ENCODE results near the gene RAI14.
"Not testable (repeated sequence)": the region's sequence is repeated elsewhere in the genome, so short reads cannot be mapped to it uniquely, and the experiment has no call there.

RAI14 gene

DNA sequence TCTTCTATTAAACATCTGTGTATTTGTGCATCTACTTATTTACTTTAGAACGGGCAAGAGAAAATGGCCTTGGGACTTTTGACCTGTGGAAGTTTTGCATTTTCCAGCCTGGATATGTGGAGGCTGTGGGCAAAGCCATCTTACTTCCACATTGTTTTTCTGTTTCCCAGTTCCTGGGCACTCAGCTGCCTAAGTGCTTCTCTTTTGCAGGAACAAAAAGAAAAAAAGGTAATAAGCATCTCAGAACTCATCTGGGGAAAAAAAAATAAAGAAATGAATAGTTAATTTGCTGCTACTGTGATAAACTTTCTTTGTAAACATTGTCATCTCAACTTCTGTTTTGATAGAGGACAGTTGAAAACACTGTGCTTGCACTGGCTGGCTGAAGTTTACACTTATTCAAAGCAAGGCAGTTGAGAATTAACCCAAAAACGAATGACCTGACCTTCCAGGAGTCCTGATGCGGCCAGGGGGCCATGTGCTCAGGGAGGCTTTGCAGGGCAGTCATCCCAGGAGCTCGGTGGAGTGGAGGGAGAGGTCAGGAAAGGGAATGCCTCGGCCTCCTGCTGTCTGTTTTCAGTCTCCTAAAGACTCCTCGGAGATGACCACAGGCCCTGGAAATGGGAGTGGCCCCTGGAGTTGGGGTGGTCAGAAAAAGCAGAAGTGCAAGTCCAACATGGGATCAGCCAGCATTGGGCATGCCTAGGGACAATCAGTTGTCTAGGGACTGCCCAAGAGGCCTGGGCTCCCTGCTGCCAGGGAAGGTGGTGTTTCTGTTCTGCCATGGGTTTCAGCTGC lies 75.5 kb downstream of the RAI14 start:
- no peak for DNase-seq (ENCODE audit: low read depth in 3 of 3)

DNA sequence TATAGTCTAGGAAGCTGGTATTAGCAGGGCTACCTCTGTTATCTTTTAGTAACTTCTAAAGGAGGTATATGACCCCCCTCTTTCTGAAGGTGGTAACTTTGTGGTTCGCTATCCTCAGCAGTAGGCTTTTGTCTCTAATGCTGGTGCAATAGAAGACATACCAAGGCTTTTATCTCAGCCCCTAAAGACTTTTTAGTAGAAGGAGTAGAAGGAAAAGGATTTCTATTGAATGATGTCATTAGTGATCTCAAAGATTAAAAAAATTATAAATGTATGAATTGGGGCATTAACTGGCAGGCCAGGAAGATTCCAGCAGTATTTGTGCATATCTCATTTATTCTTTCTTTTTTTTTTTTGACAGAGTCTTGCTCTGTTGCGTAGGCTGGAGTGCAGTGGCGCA lies 78.2 kb downstream of the RAI14 start:
- DNase-seq (ENCODE audit: low read depth in 3 of 3): no peak

DNA sequence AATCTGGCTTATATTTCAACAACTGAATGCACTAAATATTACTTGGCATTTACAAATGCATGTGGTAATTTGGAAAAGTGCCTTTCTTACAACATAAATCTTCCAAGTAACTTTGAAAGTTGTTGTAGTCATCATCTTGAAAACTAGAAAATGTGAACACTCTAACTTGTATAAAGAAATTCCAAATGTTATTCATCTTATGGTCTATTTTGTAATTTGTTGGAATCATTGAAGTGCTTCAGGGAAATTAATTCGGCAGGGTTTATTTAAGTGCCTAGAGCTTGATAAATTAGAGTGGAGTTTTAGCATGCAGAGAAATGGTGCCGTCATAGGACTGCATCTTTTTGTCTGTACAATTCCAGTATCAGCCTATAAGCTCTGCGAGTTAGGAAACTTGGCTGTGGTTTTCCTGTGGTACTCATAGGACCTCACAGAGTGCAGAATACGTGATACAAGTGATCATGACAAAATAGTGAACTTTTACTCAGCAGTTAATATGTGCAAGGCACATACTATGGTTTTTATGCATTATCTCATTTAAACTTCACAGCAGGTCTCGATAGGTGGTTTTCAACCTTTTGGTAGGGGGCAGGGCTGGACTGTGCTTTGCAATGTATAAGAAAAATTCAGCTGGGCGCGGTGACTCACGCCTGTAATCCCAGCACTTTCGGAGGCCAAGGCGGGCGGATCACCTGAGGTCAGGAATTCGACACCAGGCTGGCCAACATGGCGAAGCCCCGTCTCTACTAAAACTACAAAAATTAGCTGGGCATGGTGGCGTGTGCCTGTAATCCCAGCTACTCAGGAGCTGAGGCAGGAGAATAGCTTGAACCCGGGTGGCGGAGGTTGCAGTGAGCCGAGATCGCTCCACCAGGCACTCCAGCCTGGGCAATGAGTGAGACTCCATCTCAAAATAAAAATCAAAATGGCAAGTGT lies 79.6 kb downstream of the RAI14 start:
- DNase-seq (ENCODE audit: low read depth in 3 of 3): no peak

DNA sequence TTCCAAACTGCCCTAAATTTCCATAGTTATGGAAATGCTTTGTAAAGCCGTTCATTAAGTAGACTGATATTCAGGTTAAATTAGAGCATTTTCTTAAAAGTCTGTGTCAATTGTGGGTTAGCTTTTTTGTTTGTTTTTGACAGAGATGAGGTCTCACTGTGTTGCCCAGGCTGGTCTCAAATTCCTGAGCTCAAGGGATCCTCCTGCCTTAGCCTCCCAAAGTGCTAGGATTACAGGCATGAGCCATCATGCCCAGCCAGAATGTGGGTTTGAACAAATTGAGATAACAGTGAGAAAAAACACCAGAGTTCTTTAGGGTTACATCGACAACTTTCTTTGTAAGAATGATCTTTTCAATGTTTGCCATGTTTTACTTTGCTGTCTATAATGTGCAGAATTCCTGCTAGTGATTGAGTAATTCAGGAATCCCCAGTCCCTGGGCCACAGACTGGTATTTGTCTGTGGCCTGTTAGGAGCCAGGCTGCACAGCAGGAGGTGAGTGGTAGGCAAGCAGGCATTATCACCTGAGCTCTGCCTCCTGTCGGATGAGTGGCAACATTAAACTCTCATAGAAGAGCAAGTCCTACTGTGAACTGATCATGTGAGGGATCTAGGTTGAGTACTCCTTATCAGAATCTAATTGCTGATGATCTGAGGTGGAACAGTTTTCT lies 80.5 kb downstream of the RAI14 start:
- DNase-seq (ENCODE audit: low read depth in 3 of 3): no peak

DNA sequence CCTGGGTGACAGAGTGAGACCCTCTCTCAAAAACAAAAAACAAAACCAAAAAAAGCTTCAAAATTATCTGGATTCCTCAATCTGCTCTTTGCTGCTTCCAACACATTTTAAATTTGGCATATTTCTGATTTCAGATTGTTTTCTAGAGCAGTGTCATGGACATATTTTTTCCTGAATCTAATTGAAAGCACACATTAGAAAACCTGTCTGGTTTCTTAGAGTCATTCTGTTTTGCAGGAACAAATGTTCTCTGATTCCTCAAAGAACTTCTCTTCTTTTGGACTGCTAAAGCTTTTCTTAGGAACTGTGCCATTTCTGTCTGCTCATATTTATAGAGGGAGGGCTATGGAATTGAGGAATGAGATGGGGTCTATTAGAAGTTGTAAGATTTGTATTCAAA lies 81.6 kb downstream of the RAI14 start:
- no peak for DNase-seq (ENCODE audit: low read depth in 3 of 3)

DNA sequence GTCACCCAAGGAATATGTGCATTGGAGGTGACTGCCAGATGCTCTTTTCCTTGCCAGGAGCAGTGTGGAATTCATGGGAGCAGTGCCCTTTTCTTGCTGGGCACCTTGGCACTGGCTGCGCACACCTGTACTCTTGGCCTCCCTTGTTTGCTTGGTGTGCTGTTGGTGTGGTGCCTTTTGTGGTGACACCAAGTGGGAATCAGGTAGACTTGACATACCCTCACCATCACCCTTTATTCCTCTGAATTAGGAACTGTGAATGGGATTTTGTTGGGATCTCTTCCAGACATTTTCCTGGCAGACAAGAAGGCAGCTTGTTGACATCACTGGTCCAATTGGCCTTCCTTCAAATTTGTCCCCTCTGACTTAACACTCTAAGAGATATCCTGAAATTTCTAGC lies 82.3 kb downstream of the RAI14 start:
- no peak for DNase-seq (ENCODE audit: low read depth in 3 of 3)

DNA sequence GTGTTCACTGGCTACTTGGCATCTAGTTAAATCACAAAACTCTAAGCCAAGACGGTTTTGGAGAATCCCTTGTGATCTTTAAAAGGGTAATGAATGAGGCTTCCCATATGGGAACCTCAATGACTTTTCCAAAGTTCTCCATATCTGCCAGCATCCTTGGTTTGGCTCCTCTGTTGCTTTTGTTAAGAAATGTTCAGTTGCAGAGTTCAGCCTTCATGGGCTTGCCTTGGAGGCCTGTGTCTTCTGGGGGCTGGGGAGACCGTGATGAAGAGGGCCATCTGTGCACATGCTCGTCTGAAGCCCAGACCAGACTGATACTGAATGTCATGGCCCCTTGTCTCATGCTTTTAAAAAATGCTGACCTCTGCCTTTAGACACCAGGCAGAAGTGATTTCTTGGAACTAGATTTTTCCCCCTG lies 84.3 kb downstream of the RAI14 start:
- DNase-seq (ENCODE audit: low read depth in 3 of 3): no peak

DNA sequence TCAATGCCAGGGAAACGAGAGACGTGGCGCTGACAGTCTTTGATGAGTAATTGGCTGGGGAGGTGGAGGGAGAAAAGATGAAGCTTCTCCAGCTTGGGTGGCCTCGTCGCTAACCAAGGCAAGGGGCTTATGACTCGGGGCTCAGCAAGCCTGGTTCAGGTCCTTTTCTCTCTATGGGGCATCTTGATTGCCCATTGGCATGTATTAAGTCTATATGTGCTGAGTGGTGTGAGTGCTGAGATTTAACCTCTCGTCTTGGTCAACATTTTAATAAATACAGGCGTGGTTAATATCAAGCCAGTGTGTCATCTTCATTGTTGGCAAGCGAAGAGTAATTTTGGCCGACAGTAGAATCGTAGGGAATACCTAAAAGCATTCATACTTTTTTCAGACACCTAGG lies 85.9 kb downstream of the RAI14 start:
- DNase-seq (ENCODE audit: low read depth in 3 of 3): no peak

DNA sequence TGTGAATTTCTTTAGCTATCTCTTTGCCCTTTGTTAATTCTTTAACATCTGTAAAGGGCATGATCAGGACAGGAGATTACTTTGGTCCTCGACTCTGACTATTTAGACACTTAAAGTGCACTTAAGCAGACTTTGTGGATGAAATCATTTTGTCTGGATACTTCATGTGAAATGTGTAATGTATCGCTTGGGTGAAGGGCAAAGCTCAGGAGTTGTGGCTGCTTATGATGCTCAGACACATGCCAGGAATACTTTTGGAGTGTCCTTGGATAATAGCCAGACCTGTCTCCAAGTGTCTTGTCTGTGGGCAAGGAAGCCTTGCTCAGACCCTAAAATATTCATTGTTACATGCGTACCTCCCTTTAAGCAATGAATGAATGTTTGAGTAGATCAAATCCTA lies 87.8 kb downstream of the RAI14 start:
- no peak for DNase-seq (ENCODE audit: low read depth in 3 of 3)

DNA sequence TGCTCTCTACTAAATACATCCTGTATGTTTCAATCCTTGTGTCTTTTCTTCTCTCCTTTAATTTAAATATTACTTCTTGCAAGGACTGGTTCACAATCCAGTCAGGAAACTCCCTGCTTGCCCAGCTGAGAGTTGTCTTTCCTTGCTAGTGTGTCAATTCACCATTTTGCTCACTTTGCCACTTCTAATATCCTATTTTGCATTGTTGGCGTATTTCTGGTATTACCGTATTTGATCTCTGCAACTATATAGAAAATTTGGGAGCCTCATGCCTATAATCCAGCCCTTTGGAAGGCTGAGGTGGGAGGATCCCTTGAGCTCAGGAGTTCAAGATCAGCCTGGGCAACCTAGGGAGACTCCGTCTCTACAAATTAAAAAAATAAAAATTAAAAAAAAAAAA lies 92.3 kb downstream of the RAI14 start:
- no peak for DNase-seq (ENCODE audit: low read depth in 3 of 3)

DNA sequence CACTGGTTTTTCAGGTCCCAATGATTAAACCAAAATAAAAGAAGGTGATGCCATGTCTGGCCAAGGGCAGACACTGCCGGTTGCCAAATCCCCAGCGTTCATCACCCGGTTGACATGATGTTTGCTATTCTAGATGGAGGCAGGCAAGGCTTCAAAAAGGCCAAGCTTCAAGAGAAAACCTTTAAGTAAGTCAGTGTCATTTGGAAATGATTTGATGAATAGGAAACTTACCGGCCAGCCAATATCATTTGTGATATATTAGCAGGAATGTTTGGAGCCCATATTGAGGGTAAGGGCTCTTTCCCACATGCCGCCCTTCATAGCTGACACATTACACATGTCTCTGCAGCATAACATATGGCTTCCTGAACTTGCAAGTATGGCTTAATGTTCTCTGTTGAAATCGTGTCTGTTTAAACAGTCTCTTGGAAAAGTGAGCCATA lies 93.3 kb downstream of the RAI14 start:
- no peak for DNase-seq (ENCODE audit: low read depth in 3 of 3)

DNA sequence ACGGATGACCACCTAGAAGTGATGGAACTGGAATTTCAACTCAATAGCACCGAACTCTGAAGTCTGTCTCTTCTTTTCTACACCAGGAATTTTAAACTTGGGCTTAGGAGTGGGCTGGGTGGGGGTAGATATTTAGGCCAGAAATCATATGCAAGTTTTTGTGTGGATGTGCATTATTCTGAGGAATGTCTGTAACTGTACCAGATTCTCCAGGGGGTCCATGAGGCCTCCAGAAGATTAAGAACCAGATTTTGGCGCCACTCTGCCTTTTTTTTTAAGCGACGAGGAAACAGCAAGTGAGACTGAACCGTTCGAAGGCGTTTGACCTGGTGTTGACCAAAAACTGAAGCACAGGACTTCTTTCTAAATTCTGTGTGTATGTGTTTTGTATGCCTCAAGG lies 94.1 kb downstream of the RAI14 start:
- no peak for DNase-seq (ENCODE audit: low read depth in 3 of 3)

DNA sequence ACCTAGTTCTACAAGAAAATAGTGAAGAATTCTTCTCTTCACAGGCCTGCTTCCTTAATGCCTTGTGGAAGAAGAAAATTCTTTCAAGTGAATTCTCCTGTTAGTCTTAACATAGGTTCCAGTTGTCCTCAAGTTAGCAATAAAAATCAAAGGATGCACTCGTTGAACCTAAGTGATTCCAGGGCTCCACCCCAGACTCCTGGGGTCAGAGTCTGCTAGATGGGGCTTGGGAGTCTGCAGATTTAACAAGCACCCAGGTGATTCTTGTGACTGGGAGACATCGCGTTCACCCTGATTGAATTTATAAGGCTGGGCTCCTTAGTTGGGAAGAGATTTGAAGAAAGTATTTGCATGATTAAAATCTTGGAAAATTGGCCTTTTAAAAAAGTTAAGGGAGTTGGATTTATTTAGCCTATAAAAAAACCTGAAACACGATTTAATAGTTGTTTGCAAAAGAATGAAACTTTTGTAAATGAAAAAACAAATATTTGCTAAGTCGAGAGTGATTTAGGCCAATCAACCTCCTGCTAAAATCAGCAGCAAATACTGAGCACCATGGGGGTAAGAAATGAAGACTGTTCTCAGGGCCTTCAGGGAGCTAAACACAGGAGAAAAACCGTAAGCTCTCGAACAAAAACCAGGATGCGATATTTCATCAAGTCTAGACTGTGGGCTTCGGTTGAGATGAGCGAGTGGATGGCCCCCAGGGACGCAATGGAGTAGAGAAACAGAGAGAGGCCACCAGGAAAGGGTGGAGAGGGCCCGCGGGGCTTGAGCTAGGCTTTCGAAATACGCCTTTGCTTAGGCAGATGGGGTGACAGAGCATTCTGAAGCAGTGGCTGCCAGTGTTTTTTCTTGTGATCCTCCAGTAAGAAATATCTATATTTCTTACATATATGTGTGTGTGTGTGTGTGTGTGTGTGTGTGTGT lies 95.9 kb downstream of the RAI14 start:
- no peak for DNase-seq (ENCODE audit: low read depth in 3 of 3)

DNA sequence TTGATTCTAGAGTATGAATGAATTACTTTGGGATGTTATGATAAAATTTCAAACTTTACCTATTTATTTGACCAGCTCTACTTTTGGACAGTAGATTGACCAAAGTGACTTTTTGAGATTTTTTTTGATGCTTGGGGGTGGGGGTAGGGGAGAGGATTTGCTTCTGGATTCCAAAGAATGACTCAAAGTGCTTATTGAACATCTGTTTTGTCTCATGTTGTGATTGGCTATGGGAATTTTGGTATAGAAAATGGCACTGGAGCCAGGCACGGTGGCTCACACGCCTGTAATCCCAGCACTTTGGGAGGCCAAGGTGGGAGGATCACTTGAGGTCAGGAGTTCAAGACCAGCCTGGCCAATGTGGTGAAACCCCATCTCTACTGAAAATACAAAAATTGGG lies 97.1 kb downstream of the RAI14 start:
- DNase-seq (ENCODE audit: low read depth in 3 of 3): not testable (repeated sequence)

DNA sequence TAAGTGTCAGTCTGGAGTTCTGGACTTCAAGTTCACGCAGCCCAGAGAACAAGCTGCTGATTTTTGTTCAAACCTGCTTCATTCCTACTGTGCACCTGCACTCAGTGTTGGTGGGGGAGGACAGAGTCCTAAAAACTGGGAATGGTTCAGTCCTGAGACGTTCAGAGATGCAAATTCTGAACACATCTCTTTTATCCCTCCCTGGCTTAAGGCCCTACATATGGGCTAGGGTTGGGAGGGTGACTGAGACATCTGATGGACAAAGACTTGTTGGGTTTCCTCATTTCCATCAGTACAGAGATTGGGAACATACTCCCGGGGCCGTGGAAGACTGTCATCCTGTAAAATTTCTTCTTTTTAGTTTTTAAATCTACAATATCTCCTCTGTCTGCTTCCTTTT lies 99.8 kb downstream of the RAI14 start:
- DNase-seq (ENCODE audit: low read depth in 3 of 3): no peak

DNA sequence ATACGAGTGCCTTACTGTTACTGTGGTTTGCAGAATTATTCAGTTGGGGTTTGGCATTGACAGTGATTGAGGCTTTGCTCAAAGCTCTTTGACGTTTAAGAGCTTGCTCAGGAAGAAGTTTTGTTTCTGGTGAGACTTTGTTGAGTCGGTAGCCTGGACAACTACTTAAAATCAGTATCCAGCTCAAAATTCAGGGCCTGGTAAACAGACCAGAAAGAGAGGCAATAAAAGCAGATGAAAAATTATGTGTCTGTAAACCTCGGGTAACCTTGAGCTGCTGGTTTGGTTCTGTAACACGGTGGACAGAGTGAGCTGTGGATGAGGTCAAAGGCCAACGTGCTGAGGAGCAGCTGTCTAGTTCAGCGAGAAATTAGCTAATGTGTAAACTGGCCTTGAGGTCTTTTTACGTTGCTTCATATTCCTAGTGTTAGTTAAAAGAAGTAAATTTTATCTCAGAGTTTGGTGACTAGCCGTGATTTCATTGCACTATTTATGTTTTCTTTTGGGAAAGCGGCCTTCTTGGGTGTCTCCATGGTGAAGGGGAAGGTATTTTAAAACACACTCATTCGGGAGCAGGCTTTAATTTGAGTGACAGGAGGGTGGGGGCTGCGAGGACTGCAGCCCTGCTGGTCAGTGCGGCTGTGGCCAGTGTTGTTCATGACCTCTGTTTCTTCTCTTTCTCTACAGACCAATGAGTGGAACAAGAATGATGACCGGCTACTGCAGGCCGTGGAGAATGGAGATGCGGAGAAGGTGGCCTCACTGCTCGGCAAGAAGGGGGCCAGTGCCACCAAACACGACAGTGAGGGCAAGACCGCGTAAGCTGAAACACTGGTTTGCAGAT lies 100.9 kb downstream of the RAI14 start:
- DNase-seq (ENCODE audit: low read depth in 3 of 3): no peak

DNA sequence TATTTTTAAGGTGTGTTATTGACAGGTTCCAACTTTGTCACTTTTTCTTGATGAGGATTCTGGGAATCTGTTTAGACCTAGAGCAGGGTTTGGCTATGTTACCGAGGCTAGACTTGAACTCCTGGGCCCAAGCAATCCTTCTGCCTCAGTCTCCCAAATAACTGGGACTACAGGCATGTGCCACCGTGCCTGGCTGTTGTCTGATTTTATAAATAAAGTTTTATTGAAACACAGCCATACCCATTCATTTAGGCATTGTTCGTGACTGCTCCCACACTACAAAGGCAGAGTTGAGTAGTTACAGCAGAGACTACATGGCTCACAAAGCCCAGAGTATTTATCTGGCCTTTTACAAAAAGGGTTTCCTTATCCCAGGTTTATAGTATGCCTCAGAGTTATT lies 102.4 kb downstream of the RAI14 start:
- no peak for DNase-seq (ENCODE audit: low read depth in 3 of 3)

DNA sequence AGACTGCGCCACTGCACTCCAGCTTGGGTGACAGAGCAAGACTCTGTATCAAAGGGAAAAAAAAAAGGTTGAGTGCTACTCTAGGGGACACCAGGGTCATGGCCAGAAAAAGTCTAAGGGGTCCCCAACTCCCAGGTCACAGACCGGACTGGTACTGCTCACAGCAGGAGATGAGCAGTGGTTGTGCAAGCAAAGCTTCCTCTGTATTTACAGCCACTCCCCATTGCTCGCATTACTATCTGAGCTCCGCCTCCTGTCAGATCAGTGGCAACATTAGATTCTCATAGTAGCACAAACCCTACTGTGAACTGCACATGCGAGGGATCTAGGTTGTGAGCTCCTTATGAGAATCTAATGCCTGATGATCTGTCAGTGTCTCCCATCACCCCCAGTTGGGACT lies 103.1 kb downstream of the RAI14 start:
- not testable (repeated sequence) for DNase-seq (ENCODE audit: low read depth in 3 of 3)

DNA sequence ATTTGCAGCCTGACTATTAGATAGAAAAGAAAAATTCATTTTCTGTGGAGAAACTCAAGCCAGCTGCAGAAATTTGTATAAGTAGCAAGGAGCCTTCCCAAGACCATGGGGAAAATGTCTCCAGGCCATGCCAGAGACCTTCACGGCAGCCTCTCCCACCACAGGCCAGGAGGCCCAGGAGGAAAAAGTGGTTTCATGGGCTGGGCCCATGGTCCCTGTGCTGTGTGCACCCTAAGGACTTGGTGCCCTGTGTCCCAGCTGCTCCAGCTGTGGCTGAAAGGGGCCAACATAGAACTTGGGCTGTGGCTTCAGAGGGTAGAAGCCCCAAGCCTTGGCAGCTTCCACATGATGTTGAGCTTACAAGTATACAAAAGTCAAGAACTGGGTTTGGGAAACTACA lies 109.5 kb downstream of the RAI14 start:
- DNase-seq (ENCODE audit: low read depth in 3 of 3): no peak

DNA sequence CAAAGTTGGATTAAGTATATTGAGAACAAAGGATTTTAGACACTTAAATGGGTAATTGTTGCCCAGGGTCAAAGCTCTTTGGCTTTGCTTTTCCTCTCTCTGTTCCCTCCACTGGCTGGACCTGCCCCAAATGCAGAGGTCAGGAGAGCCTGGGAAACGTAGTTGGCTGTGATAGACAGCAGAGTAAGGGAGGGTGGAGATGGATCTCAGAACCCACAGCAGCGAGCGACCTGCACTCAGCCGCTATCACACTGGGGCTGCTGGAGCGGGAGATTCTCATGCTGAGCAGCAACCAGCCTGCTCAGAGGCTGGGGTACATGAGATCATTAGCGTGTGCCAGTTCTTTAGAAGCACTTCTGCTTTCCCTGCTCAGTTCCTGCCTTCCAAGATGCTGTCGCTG lies 111.1 kb downstream of the RAI14 start:
- DNase-seq (ENCODE audit: low read depth in 3 of 3): no peak

Data from stimulated activated CD4-positive, alpha-beta T cell treated with anti-CD3 and anti-CD28 coated beads, TNF-alpha, amount 100 ng/mL, for 48 hours (primary cell).